GM19043 (cell line): ENCODE data around the gene CTNNA3.

Experiments used
- ATAC-seq: cut with Tn5 transposase; IDR thresholded peaks from one replicate; pipeline ENCODE4 v1.9.1; 2021; ENCODE audit warnings: low read depth; ENCODE audit not compliant: unreplicated experiment

Gene CTNNA3

DNA sequence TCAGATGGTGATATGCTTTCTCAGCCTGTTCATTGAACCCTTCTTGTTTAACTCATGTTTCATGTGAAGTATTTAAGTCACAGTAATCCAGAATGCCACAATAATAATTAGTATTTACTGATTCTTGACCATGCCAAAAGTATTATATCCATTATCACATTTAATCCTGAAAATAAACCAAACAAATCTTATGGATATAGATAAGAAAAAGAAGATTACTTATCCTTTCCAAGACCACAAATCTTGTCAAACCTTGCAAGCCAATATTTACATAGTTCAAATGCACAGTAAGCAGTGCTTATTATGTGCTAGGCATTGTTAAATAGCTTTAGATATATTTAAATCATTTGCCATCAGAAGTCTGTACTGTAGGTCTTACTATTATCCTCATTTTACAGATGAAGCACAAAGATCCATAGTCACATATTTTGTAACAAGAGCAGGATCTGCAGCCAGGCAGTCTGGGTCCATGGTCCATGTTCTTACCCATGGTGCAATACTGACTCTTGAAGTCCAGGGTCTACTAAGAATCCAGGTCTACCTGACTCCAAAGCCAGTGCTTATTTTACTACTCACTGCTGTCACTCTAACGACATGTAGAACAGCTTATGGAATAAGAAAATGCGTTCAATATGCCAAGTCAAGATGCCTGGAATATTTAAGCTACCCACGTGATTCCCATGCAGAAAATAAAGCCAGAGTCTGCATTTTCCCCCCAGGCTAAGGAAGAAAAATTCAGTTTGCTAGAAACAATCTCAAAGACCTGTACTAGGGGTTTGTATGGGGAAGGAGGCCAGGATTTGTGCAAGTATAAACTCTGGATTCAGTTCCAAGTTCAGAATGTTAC lies 1755.0 kb downstream of the CTNNA3 start:
- ATAC-seq = no peak

DNA sequence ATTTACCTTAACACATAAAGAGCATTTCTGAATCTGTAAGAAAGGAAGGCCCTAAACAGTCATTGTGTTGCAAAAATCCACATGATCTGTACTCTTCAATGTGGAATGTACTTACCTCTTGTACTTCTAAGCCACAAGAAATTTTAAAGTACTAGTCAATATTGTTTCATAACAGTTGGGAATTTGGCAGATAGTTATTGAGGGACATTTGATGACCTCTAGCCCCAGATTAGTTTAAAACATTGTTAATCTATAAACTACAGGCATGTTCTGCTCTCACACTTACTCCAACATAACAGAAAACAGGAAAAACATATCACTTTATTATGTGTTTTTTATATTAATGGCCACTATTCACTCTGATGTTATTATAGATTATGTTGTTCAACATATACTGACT lies 1755.9 kb downstream of the CTNNA3 start:
- ATAC-seq = no peak

DNA sequence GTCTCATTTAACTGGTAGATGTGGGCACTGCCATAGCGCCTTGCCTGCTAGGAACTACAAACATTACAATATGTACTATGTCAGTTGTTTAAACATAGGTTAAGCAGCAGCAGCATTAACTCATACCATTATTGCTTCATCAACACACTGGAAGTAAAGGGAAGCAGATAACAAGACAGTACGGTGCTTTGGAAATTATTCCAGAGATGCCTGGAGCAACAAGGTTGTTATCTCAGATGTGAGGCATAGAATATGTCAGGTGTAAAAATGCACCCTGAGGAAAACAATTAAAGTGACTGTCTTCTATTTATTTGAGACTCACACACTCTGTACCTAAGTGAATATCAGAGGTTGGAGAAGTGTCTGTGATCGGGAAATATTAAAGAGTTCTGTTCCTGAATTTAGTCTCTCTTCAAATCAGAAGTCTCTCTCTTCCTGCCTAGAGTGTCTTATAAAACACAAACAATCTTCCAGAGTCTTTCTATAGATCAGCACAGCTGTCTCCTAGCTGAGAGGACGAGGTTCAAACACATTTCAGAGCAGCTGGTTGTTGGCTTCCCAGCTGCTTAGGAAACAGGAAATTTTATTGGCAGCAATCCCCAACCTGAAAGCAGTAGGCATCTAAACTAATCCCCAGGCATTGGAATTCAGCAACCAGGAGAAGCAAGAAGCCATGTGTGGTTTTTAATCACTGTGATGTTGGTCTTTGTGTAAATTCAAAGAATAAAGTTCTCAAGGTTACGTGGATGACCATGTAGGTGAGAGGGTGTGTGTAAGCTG lies 1764.5 kb downstream of the CTNNA3 start:
- no peak for ATAC-seq

DNA sequence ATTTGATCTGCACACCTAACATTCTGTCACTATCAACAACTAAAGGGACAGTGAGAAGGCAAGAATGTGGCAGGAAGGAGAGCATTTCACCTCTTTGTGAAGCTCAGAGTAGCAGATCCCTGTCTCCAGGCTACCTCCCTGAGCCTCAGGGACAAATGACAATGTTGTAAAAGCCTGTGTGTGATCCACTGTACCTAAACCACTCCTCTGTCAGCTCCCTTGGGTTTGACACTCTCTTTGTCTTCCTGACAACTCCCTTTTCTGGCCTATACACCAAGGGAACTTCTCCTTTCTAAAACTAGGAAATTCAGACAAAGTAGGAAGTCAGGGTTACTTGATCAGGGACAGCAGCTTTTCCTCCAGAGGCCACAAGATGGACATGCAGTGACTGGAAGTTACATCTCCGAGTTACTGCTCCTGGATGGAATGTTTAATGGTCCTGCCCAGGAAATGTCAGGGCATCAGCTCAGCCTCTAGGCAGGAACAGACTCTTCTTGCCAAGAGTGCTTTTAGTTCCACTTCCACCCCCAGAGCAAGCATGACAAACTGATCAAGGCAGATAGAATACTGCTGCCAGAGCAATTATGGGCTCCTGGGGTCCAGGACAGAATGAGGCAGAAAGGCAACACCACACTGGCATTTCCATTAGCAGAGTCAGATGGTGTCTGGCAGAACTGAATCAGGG lies 1784.7 kb downstream of the CTNNA3 start:
- ATAC-seq = no peak

DNA sequence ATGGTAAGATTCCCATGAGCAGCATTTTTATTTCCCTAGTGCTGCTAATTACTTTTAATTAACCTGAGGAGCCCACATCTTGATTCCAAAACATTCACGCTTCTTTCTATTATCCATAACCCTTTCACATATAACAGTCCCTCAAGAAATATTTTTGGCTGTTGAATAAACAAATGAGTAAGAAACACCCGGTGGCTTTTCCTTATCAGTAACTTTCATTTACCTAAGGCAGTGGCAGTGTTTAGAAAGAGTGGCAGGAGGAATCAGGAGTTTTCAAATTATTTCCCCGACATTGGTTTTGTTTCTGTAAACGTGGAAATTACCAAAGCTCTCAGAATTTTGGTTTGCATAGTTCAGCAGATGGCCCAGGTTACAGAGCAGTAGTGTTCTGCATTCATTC lies 1785.8 kb downstream of the CTNNA3 start:
- no peak for ATAC-seq

DNA sequence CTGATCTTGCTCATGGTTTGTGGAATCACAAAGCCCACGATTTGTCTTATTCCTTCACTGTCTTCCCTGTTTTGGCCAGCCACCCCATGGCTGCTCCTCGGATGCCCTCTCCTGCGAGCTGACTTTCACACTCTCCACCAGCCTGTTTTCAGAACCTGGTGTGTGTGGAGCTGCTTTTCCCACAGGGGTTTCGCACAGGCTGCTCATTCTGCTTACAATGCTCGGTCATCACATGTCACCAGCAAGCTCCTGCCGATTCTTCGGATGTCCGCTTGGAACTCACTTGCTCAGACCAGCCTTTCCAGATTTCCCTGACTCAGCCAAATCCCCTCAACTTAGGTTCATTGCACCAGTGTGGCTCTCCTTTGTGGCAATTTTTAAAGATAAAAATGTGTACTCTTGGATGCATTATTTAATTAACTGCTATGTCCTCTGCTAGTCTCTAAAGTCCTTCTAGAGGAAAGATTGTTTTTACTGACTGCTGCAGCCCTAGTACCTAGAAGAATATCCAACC lies 1788.7 kb downstream of the CTNNA3 start:
- no peak for ATAC-seq

DNA sequence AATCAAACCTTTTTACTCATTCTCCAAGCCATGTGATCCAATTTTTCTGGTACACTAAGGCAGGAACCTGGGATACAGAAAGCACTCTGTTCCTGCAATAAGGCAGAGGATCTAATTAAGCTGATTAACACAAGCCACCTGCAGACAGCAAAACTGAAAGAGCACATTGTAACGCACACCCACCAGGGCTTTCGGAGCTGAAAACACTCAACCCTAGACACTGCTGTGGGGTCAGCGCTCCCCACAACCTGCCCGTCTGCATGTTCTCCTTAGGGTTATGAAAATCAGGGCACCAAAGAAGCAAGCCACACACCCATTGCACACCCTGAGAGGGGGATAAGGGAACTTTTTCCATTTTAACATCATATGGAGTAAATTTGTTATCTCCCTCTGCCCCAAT lies 1792.4 kb downstream of the CTNNA3 start:
- ATAC-seq = no peak

DNA sequence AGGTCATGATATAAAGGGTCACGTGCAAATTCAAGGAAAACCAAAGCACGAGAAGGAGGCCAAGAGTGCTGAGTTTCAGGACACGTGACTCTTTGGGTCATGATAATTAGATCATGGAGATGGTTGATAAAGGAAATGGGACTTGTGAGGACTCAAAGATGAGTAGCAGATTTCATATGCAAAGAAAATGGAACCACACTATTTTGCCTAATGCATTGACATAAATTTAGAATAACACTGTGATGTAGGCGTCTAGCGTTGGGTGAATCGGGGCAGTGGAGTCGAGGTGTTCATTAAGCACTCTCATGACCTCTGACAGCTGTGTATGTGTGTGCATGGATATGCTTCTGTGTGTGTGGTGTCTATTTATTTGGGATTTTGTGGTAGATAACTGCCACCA lies 1795.7 kb downstream of the CTNNA3 start:
- no peak for ATAC-seq

DNA sequence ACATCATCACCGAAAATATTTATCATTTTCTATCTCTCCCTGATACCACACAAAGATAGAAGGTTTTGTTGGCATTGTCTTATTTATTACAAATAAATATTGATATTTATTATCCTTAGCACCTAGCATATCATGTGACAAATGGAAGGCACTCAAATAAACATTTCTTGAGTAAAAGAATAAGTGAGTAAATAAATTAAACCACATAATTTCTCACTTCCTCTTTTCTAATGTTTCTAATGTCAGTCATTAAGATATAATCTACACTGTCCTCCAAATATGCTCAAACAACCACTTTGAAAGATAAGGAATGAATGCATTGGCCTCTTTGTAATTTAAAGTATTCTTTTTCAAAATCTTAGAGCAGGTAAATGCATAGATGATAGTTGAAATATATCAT lies 1797.9 kb downstream of the CTNNA3 start:
- no peak for ATAC-seq

DNA sequence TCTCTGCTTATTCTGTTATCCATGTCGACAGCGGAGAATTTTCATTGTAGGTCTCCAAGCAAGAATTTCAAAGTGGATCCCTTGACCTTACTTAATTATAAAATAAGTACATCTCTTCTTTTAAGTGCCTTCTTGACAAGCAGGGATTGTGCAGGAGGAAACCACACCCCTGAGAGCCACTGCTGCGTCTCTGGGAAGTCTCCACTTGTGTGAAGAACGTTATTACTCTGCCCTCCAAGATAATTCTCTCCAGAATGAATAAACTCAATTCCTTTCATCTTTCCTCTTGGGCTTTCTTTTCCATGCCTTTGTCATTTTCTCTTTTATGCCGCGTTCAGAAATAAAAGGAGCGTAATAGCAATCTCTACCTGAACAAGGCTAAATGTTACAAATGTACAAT lies 1801.0 kb downstream of the CTNNA3 start:
- no peak for ATAC-seq

DNA sequence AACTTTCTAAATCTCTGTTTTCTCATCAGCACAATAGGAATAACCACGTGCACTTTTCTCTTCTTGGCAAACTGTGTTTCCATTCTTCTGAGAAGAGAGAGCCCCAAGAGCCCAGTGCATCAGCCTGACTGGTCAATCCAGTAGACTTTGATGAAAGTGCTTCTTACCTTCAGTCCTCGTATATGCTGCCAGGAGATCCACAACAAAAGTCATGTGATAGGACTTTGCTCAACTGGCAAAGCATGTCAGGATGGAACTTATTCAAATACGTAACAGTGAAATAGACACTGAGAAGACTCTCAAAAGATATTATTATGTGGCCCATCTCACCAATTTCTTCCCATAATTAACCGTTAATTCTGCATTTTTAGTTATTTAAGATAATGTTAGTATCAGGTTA lies 1801.6 kb downstream of the CTNNA3 start:
- no peak for ATAC-seq

DNA sequence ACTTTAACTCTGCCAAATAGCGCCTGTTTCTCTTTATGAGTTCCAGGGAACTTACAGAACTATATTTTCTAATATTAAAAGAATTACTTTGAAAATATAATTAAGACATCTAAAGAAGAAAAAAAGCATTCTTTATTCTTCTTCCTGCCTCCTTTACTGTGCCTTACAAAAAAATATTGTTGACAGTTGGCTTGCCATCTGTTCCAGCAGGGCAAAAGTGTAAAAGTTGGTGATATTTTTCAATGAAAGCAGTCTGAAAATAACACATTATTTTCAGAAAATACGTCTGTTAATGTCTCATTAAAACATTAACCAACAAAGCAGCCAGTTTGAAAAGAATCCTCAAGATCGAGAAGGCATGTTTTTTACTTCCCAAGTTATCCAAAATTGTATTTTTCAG lies 1802.3 kb downstream of the CTNNA3 start:
- no peak for ATAC-seq

DNA sequence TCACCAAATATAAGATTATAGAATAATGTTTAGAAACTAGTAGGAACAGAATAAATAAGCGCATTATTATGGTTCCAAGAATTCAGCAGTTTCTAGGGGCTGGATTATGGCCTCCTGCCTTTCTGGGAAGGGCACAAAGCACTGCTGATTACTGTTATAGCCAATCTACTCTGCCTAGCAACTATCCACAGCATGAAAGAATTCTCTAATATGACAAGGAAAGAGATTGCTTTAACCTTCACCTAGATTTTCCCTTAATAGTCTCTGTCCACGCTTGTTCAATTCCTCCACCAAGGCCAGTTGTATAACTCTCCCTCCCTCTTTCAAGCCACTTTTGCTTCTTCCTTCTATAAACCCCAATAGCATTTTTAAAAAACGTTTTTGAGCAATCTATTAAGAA lies 1803.7 kb downstream of the CTNNA3 start:
- ATAC-seq = no peak

DNA sequence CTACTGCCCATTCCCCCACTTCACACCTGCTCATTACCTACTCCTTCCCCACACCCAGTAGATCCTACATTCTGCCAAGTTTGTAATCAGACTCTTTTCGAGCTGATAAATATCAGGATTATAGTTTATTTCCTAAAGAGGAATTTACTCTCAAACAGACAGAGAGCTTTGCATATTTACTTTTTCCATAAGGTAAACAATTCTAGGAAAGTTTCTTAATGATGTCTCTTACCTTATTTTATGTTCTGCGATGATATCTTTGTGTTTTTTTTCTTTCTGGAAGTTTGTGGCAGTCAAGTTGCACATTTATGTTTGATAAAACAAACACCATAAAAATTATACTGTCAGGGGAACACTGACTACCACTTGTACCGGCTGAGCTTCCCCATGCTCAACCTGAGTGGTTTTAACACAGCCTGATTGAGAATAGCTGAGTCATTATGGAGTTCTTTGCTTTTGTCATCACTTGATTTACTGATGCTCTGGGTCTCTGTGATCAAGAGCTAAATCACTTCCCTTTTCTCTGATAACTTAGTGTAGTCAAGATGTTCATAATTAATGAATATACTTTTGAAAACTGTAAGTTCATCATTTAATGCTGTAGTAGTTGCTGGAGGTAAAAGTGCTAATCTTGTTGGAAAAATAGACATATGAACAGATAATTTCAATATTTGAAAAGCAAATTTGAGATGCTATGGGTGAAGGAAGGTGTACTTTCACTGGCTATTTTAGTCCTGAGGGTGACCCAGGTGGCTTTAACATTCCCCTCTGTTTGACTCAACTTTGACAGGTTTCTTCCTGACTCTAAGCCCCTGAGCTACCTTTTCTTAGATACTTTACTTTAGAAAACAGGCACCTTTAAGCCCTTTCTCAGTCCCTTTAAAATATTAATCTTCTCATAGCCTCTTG lies 1804.7 kb downstream of the CTNNA3 start:
- peak; percentile 67 for ATAC-seq

DNA sequence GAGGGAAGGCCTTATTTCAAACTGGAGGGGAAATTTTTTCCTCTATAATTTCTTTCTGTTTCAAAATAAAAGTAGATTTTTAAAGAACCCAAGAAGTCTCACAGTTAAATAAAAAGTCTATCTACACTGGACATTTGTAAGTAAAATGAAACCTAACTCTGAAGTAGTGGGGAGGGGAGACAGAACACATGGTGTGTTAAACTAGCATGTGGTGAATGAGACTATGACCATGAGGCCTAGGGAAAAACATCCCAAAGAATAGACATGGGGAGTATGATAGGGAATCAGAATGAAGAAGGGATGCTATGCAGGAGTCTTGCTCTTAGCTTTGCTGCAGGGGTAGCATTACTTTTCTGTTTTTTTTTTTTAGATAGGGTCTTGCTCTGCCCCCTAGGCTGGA lies 1831.5 kb downstream of the CTNNA3 start:
- ATAC-seq = no peak

DNA sequence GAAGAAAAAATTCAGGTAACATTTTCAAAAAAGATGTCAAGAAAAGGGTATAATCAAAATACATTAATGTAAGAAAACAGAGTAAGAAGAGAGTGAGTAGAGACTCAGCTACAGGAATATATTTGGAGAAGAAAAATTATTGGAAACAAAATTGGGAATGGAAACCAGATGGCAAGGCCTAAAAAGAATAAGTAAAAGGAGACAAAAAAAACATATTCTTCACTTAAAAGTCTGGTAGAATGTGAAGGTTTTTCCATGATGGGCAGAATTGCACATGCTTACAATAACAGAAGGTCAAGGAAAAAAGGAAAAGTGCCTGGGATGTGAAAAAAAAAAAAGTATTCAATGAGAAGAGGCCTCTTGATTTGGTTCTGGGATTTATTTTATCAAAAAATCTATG lies 1832.0 kb downstream of the CTNNA3 start:
- no peak for ATAC-seq
